Left colon (tissue), 2 donors: Measurements from ENCODE around the gene NACA. TPM values are rescaled to one million over a fixed set of nuclear protein-coding genes. Genes with fewer than 3 reads are reported as not detected.

Experiments used
- ATAC-seq: fragments of 200-7000 bp; cut with Tn5 transposase; one replicate; pipeline ENCODE4 v1.9.1; 2020; ENCODE audit warnings: mild to moderate bottlenecking, moderate library complexity
- DNase-seq, 2 donors: peaks; one replicate each; pipeline ENCODE4 v3.0.0-alpha.2; 2020
- intact Hi-C, 2 donors: fragments of 100-400 bp; cut with DNase I in 1 of 2; cut with micrococcal nuclease in 1 of 2; formaldehyde crosslinking; loops; one replicate each; pipeline versions ENCODE4 v1.11.2 to v1.14.0; 2022; cut with DNase I, micrococcal nuclease
- total RNA-seq, 2 donors: library from RNA; stranded (reverse); fragmentation: NEBNext Ultra II Directional; extraction: Animal tissue kit (Norgen Biotek cat#: 25700); gene quantifications; one replicate each; pipeline ENCODE4 v1.2.1, GENCODE V29; 2021
- donor health status: DM: no; HTN: no; CAD: no.
- donor health status: DM: yes; HTN: yes; CAD: no.

The NACA gene
- total RNA-seq, 2 donors from 2014 or later: 617 to 625 TPM

- no peak for ATAC-seq
- DNase-seq: no peak
- intact Hi-C loops: no loop called here
Observed at GRCh38 chr12:56668197-56668457, 57.0 kb downstream of the NACA start.

Other genes starting within 250 kb of the NACA start
- 1 to 10 TPM in 1 of 2 donors, under 1 TPM in 1; 0.53 to 1.0 TPM for gene GLS2, start 237.1 kb downstream of the NACA start, total RNA-seq
- 10 to 100 TPM; 33.9 to 40.2 TPM for gene RBMS2, start 203.5 kb downstream of the NACA start, total RNA-seq
- 100 to 1,000 TPM; 105 to 107 TPM for gene BAZ2A, start 95.0 kb downstream of the NACA start, total RNA-seq
- 1,000 to 10,000 TPM; 1,197 to 1,516 TPM for gene ATP5F1B, start 79.3 kb downstream of the NACA start, total RNA-seq
- gene PTGES3, start 37.0 kb downstream of the NACA start, total RNA-seq: 100 to 1,000 TPM; 149 to 160 TPM
- gene PRIM1, start 27.0 kb upstream of the NACA start, total RNA-seq: 1 to 10 TPM; 3.9 to 5.3 TPM
- 1 to 10 TPM; 1.2 to 9.6 TPM for gene HSD17B6, start 38.0 kb upstream of the NACA start, total RNA-seq
- gene SDR9C7, start 209.1 kb upstream of the NACA start, total RNA-seq: not detected
- under 1 TPM; 0.18 to 0.28 TPM for gene RDH16, start 232.3 kb upstream of the NACA start, total RNA-seq